GM23248 (cell line): ENCODE data around the gene GGACT.

Source experiments
- EZH2 ChIP-seq: fragments of 200-600 bp; sonication (generic); IDR thresholded peaks from 2 replicates; pipeline ENCODE4 v1.6.1; 2018; ENCODE audit warnings: antibody characterized with exemption, mild to moderate bottlenecking; ENCODE audit not compliant: insufficient read depth, poor library complexity, severe bottlenecking
- EZH2phosphoT487 ChIP-seq: fragments of 200-600 bp; sonication (generic); IDR thresholded peaks from 2 replicates; pipeline ENCODE4 v1.6.1; 2018; ENCODE audit warnings: antibody characterized with exemption, moderate library complexity, mild to moderate bottlenecking, low read depth; ENCODE audit not compliant: insufficient read depth

DNA sequence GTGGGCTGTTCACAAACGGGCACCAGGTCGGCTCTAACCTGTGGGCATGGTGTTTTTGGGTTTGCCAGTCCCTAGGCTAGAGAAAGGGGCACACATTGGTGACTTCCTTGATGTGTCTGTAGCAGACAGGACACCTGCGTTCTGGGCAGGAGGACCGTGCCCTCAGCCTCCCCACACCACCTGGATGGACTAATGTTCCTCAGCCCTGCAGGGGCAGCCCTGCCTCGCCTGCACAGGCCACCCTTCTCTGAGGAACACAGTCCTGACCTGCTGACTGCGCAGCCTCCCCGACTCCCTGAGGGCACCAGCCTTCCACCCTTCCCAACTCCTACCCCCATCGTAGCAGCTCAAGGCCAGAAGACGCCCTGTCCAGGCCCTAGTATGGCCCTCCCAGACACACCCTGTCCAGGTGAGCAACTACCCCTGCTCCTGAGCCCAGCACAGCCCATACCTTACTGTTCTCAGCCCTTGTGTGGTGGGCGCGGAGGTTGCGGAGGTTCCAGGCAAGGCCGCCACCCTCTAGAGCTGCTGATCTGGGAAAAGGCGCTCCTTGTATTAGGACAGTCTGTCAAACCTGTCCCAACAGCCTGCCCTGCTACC lies 55.7 kb downstream of the GGACT start:
- TF ChIP-seq EZH2: no peak
- TF ChIP-seq EZH2phosphoT487: no peak
